Measurements from ENCODE around the gene FAM20C. TPM values are rescaled to one million over a fixed set of nuclear protein-coding genes. Genes with fewer than 3 reads are reported as not detected.
"Not testable (repeated sequence)": the region's sequence is repeated elsewhere in the genome, so short reads cannot be mapped to it uniquely, and the experiment has no call there.

Gene FAM20C
- total RNA-seq, 2 donors from 2014 or later = 18.5 to 18.9 TPM

DNA sequence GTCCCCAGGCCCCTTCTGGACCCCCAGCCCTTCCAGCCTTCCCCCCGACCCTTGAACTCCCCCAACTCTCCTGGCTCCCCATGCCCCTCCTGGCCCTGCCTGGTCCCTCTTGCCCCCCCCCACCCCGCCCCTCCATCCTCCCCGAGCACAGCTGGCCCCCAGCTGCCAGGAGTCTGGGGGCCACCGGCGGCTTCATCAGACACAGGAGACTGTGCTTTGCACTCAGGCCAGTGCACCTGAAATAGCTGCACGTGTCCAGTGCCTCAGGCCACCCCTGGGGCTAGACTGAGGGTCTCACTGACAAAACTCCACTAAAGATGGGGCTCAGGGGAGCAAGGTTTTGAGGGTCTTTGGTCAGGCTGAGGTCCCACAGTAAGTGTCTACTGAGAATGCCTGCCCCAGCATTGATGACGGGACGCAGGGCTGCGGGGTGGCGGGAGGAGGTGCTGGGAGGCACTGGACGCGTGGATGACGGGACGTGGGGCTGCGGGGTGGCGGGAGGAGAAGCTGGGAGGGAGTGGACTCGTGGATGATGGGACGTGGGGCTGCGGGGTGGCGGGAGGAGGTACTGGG lies 104.1 kb downstream of the FAM20C start:
- no peaks in the 10 kb centered on the region for H3K27me3 ChIP-seq
- intact Hi-C loops (cut with DNase I) = no loop called here
- H3K36me3 ChIP-seq = no peaks in the 10 kb centered on the region
- TF ChIP-seq, protein P1, sequence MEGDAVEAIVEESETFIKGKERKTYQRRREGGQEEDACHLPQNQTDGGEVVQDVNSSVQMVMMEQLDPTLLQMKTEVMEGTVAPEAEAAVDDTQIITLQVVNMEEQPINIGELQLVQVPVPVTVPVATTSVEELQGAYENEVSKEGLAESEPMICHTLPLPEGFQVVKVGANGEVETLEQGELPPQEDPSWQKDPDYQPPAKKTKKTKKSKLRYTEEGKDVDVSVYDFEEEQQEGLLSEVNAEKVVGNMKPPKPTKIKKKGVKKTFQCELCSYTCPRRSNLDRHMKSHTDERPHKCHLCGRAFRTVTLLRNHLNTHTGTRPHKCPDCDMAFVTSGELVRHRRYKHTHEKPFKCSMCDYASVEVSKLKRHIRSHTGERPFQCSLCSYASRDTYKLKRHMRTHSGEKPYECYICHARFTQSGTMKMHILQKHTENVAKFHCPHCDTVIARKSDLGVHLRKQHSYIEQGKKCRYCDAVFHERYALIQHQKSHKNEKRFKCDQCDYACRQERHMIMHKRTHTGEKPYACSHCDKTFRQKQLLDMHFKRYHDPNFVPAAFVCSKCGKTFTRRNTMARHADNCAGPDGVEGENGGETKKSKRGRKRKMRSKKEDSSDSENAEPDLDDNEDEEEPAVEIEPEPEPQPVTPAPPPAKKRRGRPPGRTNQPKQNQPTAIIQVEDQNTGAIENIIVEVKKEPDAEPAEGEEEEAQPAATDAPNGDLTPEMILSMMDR (IDR thresholded peaks at IDR 0.05) = no peak
- H3K9me3 ChIP-seq = no peaks in the 10 kb centered on the region
- no peak overlapping the region for H3K9ac ChIP-seq (ENCODE audit: low read depth in 2 of 2, low read length in 2 of 2)
- no peak overlapping the region for H3K4me3 ChIP-seq
- peaks cover 7% of the 10 kb centered on the region for H3K4me1 ChIP-seq
- H3K27ac ChIP-seq = no peak overlapping the region
- no peak for DNase-seq

- DNase-seq; H3K27me3 ChIP-seq; H3K4me3 ChIP-seq; H3K27ac ChIP-seq; H3K9me3 ChIP-seq; H3K4me1 ChIP-seq; H3K9ac ChIP-seq (ENCODE audit: low read depth in 2 of 2, low read length in 2 of 2); H3K36me3 ChIP-seq; intact Hi-C loops (cut with DNase I): not testable (repeated sequence)
Observed at GRCh38 chr7:297141-297540, 104.8 kb downstream of the FAM20C start.

DNA sequence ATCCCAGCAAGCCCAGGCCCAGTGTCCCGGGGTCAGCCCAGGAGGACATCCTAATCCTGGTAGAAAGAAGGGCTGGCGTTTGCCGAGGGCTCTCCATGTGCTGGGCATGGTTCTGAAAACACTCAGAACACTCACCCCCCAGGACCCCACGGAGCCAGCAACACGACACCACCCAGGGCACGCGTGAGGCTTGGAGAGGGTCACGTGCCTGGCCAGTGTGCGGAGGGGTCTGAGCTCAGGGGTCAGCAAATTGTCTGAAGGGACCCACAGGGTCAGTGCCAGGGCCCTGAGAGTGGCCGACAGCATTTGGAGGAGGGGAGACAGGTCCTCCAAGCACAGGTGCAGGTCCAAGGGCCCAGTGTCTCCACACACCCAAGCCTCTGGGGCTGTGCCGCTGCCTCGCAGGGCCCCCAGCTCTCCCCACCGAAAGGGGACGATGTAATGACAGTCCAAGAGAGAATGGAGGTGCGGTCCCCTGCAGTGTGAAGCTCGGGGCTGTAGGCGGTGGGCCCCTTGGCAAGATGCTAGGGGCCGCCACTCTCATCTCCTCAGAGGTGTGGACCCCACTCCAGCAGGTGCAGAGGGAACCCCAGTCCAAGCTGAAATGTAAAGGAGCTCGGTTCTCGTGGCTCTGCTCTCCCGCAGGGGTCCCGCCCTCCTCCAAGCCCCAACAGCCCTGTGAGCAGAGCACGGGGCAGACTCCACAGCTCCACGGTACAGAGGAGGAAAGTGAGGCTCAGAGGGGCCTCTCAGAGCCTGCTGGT lies 105.4 kb downstream of the FAM20C start:
- Histone ChIP-seq H3K36me3 (no peaks in the 10 kb centered on the region), H3K4me1 (peaks cover 7% of the 10 kb centered on the region), H3K27ac (no peak overlapping the region), H3K9me3 (no peaks in the 10 kb centered on the region), H3K4me3 (no peak overlapping the region), H3K27me3 (no peaks in the 10 kb centered on the region), H3K9ac (ENCODE audit: low read depth in 2 of 2, low read length in 2 of 2) (no peak overlapping the region)
- intact Hi-C loops (cut with DNase I) = no loop called here
- DNase-seq = no peak
- TF ChIP-seq, protein P1 (IDR thresholded peaks at IDR 0.05) = no peak

- no peak overlapping the region for H3K9ac ChIP-seq (ENCODE audit: low read depth in 2 of 2, low read length in 2 of 2)
- H3K4me1 ChIP-seq = peaks cover 7% of the 10 kb centered on the region
- TF ChIP-seq, protein P1 (IDR thresholded peaks at IDR 0.05) = no peak
- H3K36me3 ChIP-seq = no peaks in the 10 kb centered on the region
- no peaks in the 10 kb centered on the region for H3K9me3 ChIP-seq
- H3K4me3 ChIP-seq = no peak overlapping the region
- DNase-seq = no peak
- H3K27me3 ChIP-seq = no peaks in the 10 kb centered on the region
- H3K27ac ChIP-seq = no peak overlapping the region
- intact Hi-C loops (cut with DNase I) = no loop called here
Observed at GRCh38 chr7:298375-298702, 106.0 kb downstream of the FAM20C start.

- Histone ChIP-seq H3K27me3 (no peaks in the 10 kb centered on the region), H3K9ac (ENCODE audit: low read depth in 2 of 2, low read length in 2 of 2) (no peak overlapping the region), H3K27ac (no peak overlapping the region), H3K4me3 (no peak overlapping the region), H3K4me1 (peaks cover 7% of the 10 kb centered on the region), H3K36me3 (no peaks in the 10 kb centered on the region), H3K9me3 (no peaks in the 10 kb centered on the region)
- TF ChIP-seq, protein P1 (IDR thresholded peaks at IDR 0.05) = no peak
- no peak for DNase-seq
- intact Hi-C loops (cut with DNase I) = no loop called here
Observed at GRCh38 chr7:298743-299142, 106.4 kb downstream of the FAM20C start.

- no peak overlapping the region for H3K27ac ChIP-seq
- H3K4me3 ChIP-seq = no peak overlapping the region
- DNase-seq = no peak
- intact Hi-C loops (cut with DNase I) = no loop called here
- H3K4me1 ChIP-seq = peaks cover 7% of the 10 kb centered on the region
- TF ChIP-seq, protein P1 (IDR thresholded peaks at IDR 0.05) = no peak
- H3K36me3 ChIP-seq = no peaks in the 10 kb centered on the region
- no peak overlapping the region for H3K9ac ChIP-seq (ENCODE audit: low read depth in 2 of 2, low read length in 2 of 2)
- H3K27me3 ChIP-seq = no peaks in the 10 kb centered on the region
- H3K9me3 ChIP-seq = no peaks in the 10 kb centered on the region
Observed at GRCh38 chr7:299169-299568, 106.8 kb downstream of the FAM20C start.
